DOHH2 (cell line): ENCODE data around the gene CFAP74.

Source experiments
- H3F3A ChIP-seq: fragments of 200-600 bp; sonication (generic), shearing (Covaris generic); 2 replicates; pipeline ENCODE4 v1.6.0; 2016; ENCODE audit warnings: antibody characterized with exemption, mild to moderate bottlenecking; ENCODE audit not compliant: control insufficient read depth, insufficient read depth
- H3K27ac ChIP-seq: fragments of 200-600 bp; sonication (generic); 2 replicates; pipeline ENCODE4 v1.5.1; 2014; ENCODE audit warnings: low read depth, mild to moderate bottlenecking, low read length, moderate library complexity
- H3K27me3 ChIP-seq: fragments of 200-600 bp; sonication (generic); 2 replicates; pipeline ENCODE4 v1.6.1; 2014; ENCODE audit warnings: mild to moderate bottlenecking, low read length, mixed read lengths; ENCODE audit not compliant: control insufficient read depth
- H3K36me3 ChIP-seq: fragments of 200-600 bp; sonication (generic); 2 replicates; pipeline ENCODE4 v1.6.1; 2014; ENCODE audit warnings: mild to moderate bottlenecking, low read length, moderate library complexity, mixed read lengths; ENCODE audit not compliant: control insufficient read depth
- H3K4me1 ChIP-seq: fragments of 200-600 bp; sonication (generic); 2 replicates; pipeline ENCODE4 v1.6.1; 2014; ENCODE audit warnings: mild to moderate bottlenecking, low read length, mixed read lengths; ENCODE audit not compliant: control insufficient read depth
- H3K4me2 ChIP-seq: fragments of 200-600 bp; sonication (generic); 2 replicates; pipeline ENCODE4 v1.6.0; 2014; ENCODE audit warnings: mild to moderate bottlenecking, low read length, moderate library complexity
- H3K4me3 ChIP-seq: fragments of 200-600 bp; sonication (generic); 2 replicates; pipeline ENCODE4 v1.5.1; 2014; ENCODE audit warnings: mild to moderate bottlenecking, low read length, mixed read lengths
- H3K79me2 ChIP-seq: fragments of 200-600 bp; sonication (generic); 2 replicates; pipeline ENCODE4 v1.6.1; 2014; ENCODE audit warnings: mild to moderate bottlenecking, low read length, mixed read lengths; ENCODE audit not compliant: control insufficient read depth
- H3K9me2 ChIP-seq: fragments of 200-600 bp; sonication (generic); replicated peaks from 2 replicates; pipeline ENCODE4 v1.6.1; 2014; ENCODE audit warnings: mild to moderate bottlenecking, low read length, mixed read lengths; ENCODE audit not compliant: control insufficient read depth
- H3K9me3 ChIP-seq: fragments of 200-600 bp; sonication (generic); 2 replicates; pipeline ENCODE4 v1.6.1; 2014; ENCODE audit warnings: antibody characterized with exemption, low read length, mixed read lengths; ENCODE audit not compliant: control insufficient read depth, insufficient read depth
- H4K20me1 ChIP-seq: fragments of 200-600 bp; sonication (generic); 2 replicates; pipeline ENCODE4 v1.6.0; 2014; ENCODE audit warnings: low read depth, mild to moderate bottlenecking, antibody characterized with exemption, low read length, moderate library complexity; ENCODE audit not compliant: control insufficient read depth, insufficient read depth
- EZH2phosphoT487 ChIP-seq: fragments of 200-600 bp; sonication (generic); IDR thresholded peaks from 2 replicates; pipeline ENCODE4 v1.6.1; 2017; ENCODE audit warnings: borderline replicate concordance, mild to moderate bottlenecking, antibody characterized with exemption, low read length, moderate library complexity, mixed read lengths
- TF ChIP-seq, protein P1 (sequence below): fragments of 200-600 bp; sonication (generic); IDR thresholded peaks from one replicate; pipeline ENCODE4 v1.5.1; 2014; ENCODE audit warnings: antibody characterized with exemption, mild to moderate bottlenecking, low read depth, low read length; ENCODE audit not compliant: poor library complexity, severe bottlenecking

The CFAP74 gene

GRCh38 chr1:1927751-1928150 is 75.8 kb downstream of the CFAP74 start:
- no peaks in the 10 kb centered on the region for H3K4me1 ChIP-seq
- H3K9me3 ChIP-seq, result no peaks in the 10 kb centered on the region
- H3K27me3 ChIP-seq, result no peaks in the 10 kb centered on the region
- H3F3A ChIP-seq, result no peaks in the 10 kb centered on the region
- no peak overlapping the region for H3K27ac ChIP-seq
- H3K4me2 ChIP-seq, result no peak overlapping the region
- H3K36me3 ChIP-seq, result no peaks in the 10 kb centered on the region
- H3K79me2 ChIP-seq, result no peaks in the 10 kb centered on the region
- H3K9me2 ChIP-seq, result no peaks in the 10 kb centered on the region
- H4K20me1 ChIP-seq, result no peaks in the 10 kb centered on the region
- TF ChIP-seq EZH2phosphoT487, result no peak
- no peak overlapping the region for H3K4me3 ChIP-seq

DNA sequence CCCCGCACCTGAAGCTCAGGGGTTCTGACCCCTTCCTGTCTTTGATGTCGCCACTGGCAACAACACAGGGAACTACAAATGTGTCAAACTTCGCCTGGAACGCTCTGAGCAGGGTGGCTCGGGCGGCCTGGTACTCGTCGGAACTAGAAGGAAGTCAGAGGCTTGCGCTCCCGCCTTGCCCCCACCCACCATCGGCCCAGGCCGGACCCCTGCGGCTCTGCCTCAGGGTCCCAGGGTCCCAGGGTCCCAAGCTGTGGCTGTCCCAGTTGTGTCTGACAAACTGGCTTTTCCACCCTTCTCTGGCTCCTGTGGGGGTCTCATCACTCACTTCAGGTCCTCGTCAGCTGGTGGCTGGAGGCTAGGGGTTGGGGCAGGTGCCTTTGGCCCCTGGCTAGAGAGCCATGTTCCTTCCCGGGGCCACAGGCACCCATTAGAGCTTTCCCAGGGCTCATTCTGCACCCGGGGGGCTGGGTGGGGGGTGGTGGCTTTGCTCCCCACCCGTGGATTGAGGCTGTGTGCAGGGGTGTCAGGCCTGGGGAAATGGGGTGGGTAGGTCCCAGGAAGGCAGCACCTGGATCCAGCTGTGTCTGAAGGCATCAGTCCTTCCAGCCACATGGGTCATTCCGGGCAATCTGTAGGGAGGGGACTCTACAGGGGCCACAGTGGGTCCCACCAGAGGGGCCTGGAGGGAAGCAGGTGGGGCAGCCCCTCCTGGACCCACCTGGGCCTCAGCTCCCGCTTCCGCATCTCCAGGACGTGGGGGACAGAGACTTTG is 76.5 kb downstream of the CFAP74 start:
- H3K4me3 ChIP-seq, result no peak overlapping the region
- H3K36me3 ChIP-seq, result no peaks in the 10 kb centered on the region
- H4K20me1 ChIP-seq, result no peaks in the 10 kb centered on the region
- TF ChIP-seq, protein P1, sequence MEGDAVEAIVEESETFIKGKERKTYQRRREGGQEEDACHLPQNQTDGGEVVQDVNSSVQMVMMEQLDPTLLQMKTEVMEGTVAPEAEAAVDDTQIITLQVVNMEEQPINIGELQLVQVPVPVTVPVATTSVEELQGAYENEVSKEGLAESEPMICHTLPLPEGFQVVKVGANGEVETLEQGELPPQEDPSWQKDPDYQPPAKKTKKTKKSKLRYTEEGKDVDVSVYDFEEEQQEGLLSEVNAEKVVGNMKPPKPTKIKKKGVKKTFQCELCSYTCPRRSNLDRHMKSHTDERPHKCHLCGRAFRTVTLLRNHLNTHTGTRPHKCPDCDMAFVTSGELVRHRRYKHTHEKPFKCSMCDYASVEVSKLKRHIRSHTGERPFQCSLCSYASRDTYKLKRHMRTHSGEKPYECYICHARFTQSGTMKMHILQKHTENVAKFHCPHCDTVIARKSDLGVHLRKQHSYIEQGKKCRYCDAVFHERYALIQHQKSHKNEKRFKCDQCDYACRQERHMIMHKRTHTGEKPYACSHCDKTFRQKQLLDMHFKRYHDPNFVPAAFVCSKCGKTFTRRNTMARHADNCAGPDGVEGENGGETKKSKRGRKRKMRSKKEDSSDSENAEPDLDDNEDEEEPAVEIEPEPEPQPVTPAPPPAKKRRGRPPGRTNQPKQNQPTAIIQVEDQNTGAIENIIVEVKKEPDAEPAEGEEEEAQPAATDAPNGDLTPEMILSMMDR, result no peak
- TF ChIP-seq EZH2phosphoT487, result no peak
- H3K9me2 ChIP-seq, result no peaks in the 10 kb centered on the region
- no peak overlapping the region for H3K27ac ChIP-seq
- H3K9me3 ChIP-seq, result no peaks in the 10 kb centered on the region
- no peaks in the 10 kb centered on the region for H3K4me1 ChIP-seq
- no peak overlapping the region for H3K4me2 ChIP-seq
- no peaks in the 10 kb centered on the region for H3K27me3 ChIP-seq
- H3F3A ChIP-seq, result no peaks in the 10 kb centered on the region
- no peaks in the 10 kb centered on the region for H3K79me2 ChIP-seq

- Histone ChIP-seq H4K20me1 (no peaks in the 10 kb centered on the region), H3K9me3 (no peaks in the 10 kb centered on the region), H3K4me2 (no peak overlapping the region), H3K36me3 (no peaks in the 10 kb centered on the region), H3K4me3 (no peak overlapping the region), H3K27me3 (no peaks in the 10 kb centered on the region), H3K27ac (no peak overlapping the region), H3K4me1 (no peaks in the 10 kb centered on the region), H3K79me2 (no peaks in the 10 kb centered on the region), H3K9me2 (no peaks in the 10 kb centered on the region), H3F3A (no peaks in the 10 kb centered on the region)
- no peak for TF ChIP-seq EZH2phosphoT487
- TF ChIP-seq, protein P1, result no peak
Measured at GRCh38 chr1:1926346-1926811, 77.2 kb downstream of the CFAP74 start.
